ENCODE results near the gene CYB561D1. TPM values are rescaled to one million over a fixed set of nuclear protein-coding genes. Genes with fewer than 3 reads are reported as not detected.

Gene CYB561D1, protein sequence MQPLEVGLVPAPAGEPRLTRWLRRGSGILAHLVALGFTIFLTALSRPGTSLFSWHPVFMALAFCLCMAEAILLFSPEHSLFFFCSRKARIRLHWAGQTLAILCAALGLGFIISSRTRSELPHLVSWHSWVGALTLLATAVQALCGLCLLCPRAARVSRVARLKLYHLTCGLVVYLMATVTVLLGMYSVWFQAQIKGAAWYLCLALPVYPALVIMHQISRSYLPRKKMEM
- total RNA-seq: 3.3 and 4.5 TPM in 2 replicates

DNA sequence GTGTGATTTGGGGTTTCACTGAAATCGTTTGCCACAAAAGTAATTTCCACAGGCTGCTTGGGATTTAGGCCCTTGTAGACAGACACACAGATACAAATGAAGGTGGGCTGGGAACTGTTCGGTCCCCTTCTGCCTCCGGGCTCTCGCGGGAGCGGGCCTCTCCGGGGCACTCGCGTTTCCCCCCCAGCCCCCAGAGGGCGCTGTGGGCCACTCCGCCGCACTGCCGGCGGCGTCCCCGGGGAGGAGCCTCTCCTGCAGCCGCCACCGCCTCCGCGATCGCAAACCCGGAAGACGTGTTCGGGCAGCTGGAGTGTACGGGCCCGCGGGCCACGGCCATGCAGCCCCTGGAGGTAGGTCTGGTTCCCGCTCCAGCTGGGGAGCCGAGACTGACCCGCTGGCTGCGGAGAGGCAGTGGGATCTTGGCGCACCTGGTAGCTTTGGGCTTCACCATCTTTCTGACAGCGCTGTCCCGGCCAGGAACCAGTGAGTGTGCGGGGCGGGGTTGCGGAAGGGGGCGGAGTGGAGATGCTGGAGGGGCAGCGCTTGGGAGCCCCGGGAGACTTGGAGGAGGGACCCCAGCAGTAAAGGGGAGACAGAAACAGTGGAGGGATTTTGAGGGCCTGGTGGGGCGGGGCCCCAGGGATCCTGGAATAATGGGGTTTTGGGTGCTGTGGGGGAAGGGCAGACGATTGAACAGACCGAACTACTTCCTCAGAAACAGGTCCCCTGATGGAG lies at the start of gene CYB561D1:
TSS of gene CYB561D1 (plus strand) at position 290 of the 735 bp plus-strand sequence. CDS start at position 336, 46 bp downstream.

DNA sequence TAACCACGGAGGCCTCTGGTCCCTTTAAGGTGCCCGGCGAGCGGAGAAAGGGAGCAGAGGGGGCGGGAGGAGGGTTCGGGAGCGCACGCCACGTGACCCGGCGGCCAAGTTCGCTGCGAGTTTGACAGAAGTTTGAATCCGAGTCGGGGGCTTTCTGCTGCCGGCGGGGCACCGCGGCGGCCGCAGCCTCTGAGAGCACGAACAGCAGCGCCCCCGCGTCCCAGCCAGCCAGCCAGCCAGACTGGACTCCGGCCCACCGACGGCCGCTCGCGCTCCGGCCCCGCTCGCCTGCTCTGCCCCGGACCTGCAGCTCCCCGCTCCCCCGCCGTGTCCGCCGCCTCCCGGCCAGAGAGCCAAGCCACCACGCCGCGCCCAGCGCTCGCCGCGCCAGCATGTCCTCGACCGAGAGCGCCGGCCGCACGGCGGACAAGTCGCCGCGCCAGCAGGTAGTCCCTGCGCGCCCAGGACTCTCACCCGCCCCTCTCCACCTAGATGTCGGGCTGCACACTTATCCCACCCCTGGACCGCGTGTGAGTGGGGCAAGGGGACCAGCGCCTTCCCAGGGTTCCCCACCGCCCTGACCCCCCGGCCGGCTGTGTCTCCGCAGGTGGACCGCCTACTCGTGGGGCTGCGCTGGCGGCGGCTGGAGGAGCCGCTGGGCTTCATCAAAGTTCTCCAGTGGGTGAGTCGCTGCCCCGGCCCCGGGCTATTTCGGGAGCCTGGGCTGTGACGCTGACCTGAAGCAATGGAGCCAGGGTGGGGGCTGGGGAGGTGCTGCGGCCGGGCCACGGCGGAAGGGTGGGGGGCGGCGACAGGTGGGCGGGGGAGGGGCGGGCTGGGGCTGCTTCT lies 27.2 kb upstream of the CYB561D1 start, which contains the start of gene SYPL2:
TSS of gene SYPL2 (plus strand) at position 95 of the 849 bp plus-strand sequence. CDS start at position 393, 298 bp downstream.

GRCh38 chr1:109483672-109484518 lies 10.0 kb upstream of the CYB561D1 start, which contains the start of gene ATXN7L2:
TSS of gene ATXN7L2 (plus strand) at chr1:109483905. CDS start at chr1:109483954, 49 bp downstream.

DNA sequence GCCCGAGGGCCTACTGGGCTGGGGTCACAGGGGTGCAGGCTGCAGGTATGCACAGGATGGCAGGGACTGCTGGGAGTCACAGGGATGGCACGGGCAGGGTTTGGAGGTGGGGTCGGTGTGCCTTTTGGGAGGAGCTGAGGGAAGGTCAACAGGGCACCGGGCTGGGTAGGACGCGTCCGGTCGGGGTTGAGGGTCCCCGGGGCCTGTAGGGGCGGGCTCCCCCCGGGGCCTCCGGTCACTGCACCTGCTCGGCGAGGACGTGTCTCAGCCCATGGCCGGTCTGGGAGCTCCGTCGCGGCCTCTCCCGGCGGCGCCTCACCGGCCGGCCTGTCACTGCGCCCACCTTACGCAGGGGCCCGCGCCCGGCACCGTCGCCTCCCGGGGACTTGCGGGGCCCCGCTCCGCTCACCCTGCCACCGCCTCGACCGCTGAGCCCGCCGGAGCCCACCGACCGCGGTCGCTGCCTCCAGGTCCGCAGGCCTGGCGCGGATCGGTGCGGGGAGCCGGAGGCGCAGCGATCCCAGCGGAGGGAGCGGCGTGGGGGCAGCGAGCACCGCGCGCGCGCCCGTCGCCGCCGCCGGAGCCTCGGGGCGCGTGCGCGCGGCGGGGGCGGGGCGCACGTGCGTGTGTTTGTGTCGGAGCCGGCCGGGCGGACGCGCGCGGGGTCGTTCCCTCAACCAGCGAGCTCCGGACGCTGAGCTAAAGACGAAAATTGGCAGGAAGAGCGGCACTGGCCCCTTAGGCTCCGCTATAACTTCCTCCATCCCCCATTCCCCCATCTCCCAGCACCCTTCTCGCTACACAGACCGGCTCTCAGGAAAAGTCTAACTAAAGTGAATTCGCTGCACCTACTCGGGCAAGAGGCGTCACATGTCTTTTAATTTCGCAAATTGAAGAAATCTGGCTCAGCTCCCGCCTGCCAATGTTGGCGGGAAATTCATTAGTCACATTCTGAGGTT lies 15.6 kb downstream of the CYB561D1 start, which contains the start of gene AMIGO1:
TSS of gene AMIGO1 (minus strand) at position 552 of the 959 bp plus-strand sequence. CDS start 815 bp downstream, outside the sequence.

DNA sequence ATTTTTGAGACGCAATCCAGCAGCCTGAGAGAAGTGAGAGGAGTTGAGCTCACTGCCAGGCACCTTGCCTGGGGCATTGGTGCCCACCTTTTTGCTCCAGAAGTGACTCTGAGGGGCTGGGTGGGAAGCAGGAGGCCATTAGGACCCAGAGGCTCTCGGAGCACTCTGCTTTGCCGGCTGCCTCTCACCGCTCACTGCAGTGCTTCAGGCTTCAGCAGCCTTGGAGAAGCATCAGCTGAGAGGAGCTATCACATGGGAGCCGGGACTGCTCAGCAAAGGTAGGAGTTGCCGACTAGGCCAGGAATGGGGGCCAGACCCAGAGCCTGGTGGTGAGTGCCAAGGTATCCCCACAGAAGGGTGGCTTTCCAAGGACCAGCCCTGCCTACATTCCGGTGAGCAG lies 45.8 kb downstream of the CYB561D1 start, which contains the start of gene GPR61:
TSS of gene GPR61 (plus strand) at position 197 of the 400 bp plus-strand sequence. CDS start 3,151 bp downstream, outside the sequence.

GRCh38 chr1:109548321-109549267 lies 54.7 kb downstream of the CYB561D1 start, which contains the start of gene GNAI3:
TSS of gene GNAI3 (plus strand) at chr1:109548615. CDS start at chr1:109548721, 106 bp downstream.

Other genes starting within 250 kb of the CYB561D1 start
- 0.65 and 0.76 TPM in 2 replicates for gene CELSR2, start 244.6 kb upstream of the CYB561D1 start, total RNA-seq
- 7.5 and 12.3 TPM in 2 replicates for gene PSRC1, start 210.9 kb upstream of the CYB561D1 start, total RNA-seq
- not detected in 2 replicates for gene MYBPHL, start 187.1 kb upstream of the CYB561D1 start, total RNA-seq
- gene SORT1, start 96.2 kb upstream of the CYB561D1 start, total RNA-seq: 15.3 and 19.6 TPM in 2 replicates
- gene PSMA5, start 67.6 kb upstream of the CYB561D1 start, total RNA-seq: 79.8 and 93.9 TPM in 2 replicates
- not detected in 2 replicates for gene SYPL2, start 27.5 kb upstream of the CYB561D1 start, total RNA-seq
- gene ATXN7L2, start 10.2 kb upstream of the CYB561D1 start, total RNA-seq: 1.9 and 2.1 TPM in 2 replicates
- gene AMIGO1, start 15.6 kb downstream of the CYB561D1 start, total RNA-seq: 0.65 and 0.76 TPM in 2 replicates
- not detected in 2 replicates for gene GPR61, start 45.8 kb downstream of the CYB561D1 start, total RNA-seq
- 19.2 and 21.9 TPM in 2 replicates for gene GNAI3, start 54.5 kb downstream of the CYB561D1 start, total RNA-seq
- 0.32 TPM in 1 of 2 replicates, not detected in the other for gene GNAT2, start 125.5 kb downstream of the CYB561D1 start, total RNA-seq
- gene AMPD2, start 125.7 kb downstream of the CYB561D1 start, total RNA-seq: 41.3 and 51.7 TPM in 2 replicates
- gene GSTM4, start 162.0 kb downstream of the CYB561D1 start, total RNA-seq: 1.5 and 2.3 TPM in 2 replicates
- 0.32 and 4.3 TPM in 2 replicates for gene GSTM2, start 174.0 kb downstream of the CYB561D1 start, total RNA-seq
- 0.32 and 2.6 TPM in 2 replicates for gene GSTM1, start 193.7 kb downstream of the CYB561D1 start, total RNA-seq
- gene GSTM5, start 218.2 kb downstream of the CYB561D1 start, total RNA-seq: 0.65 and 0.76 TPM in 2 replicates
- gene GSTM3, start 246.9 kb downstream of the CYB561D1 start, total RNA-seq: 24.6 and 38.7 TPM in 2 replicates

All from epithelial cell of umbilical artery (primary cell).